H1 (cell line): ENCODE results near the gene TMEM266. TPM values are rescaled to one million over a fixed set of nuclear protein-coding genes. Genes with fewer than 3 reads are reported as not detected.

Experiments used
- CTCF ChIA-PET: fragments of 300-600 bp; sonication (Branson Sonifier 250); formaldehyde crosslinking; loops from one replicate; lab custom pipeline; 2021; ENCODE audit not compliant: partially characterized antibody; lab: Charles Lee
- POLR2A ChIA-PET: fragments of 300-600 bp; sonication (Branson Sonifier 250); formaldehyde crosslinking; loops from one replicate; lab custom pipeline; 2021; ENCODE audit warnings: inconsistent platforms; ENCODE audit not compliant: partially characterized antibody; lab: Charles Lee
- DNase-seq, 2 experiments: peaks; one replicate each; pipeline versions ENCODE4 v3.0.0 to v3.0.0-alpha.2; 2010 to 2022; ENCODE audit warnings: low spot score in 2 of 2, low read depth in 1 of 2, mixed read lengths in 1 of 2
- FAIRE-seq: peaks from 2 replicates; lab custom pipeline; 2011; peaks lifted over from hg19 to GRCh38; lab: Jason Lieb, UNC
- H2AFZ ChIP-seq: 2 replicates; pipeline ENCODE4 v1.8.1; 2012; ENCODE audit warnings: low read length, inconsistent platforms
- H2AK5ac ChIP-seq: 2 replicates; pipeline ENCODE4 v1.6.1; 2013; ENCODE audit warnings: low read depth, low read length
- H2BK120ac ChIP-seq: replicated peaks from 2 replicates; pipeline ENCODE3; 2013; ENCODE audit warnings: low read depth, low read length, inconsistent platforms
- H2BK12ac ChIP-seq: 2 replicates; pipeline ENCODE4 v1.6.1; 2013; ENCODE audit warnings: low read depth, low read length
- H2BK15ac ChIP-seq: 2 replicates; pipeline ENCODE4 v1.6.1; 2013; ENCODE audit warnings: low read length
- H2BK20ac ChIP-seq: 2 replicates; pipeline ENCODE4 v1.6.1; 2013; ENCODE audit warnings: low read length
- H2BK5ac ChIP-seq: 2 replicates; pipeline ENCODE4 v1.6.1; 2013; ENCODE audit warnings: low read depth, low read length
- H3K14ac ChIP-seq: 2 replicates; pipeline ENCODE4 v1.6.1; 2013; ENCODE audit warnings: inconsistent platforms; ENCODE audit not compliant: insufficient read length
- H3K18ac ChIP-seq: 2 replicates; pipeline ENCODE4 v1.6.1; 2013; ENCODE audit warnings: low read length; ENCODE audit errors: extremely low read depth
- H3K23ac ChIP-seq: 2 replicates; pipeline ENCODE4 v1.6.1; 2013; ENCODE audit warnings: inconsistent platforms; ENCODE audit not compliant: insufficient read length
- H3K23me2 ChIP-seq: 2 replicates; pipeline ENCODE4 v1.6.1; 2013; ENCODE audit warnings: low read depth, low read length
- H3K27ac ChIP-seq: 2 replicates; pipeline ENCODE4 v1.6.1; 2011; ENCODE audit warnings: low read depth, low read length, inconsistent platforms
- H3K27me3 ChIP-seq, 4 experiments: replicated peaks in 1 of 4; 1 replicate in 1 of 4; 2 replicates in 3 of 4; pipeline versions ENCODE4 v1.6.1 to v1.8.1; 2011 to 2013; ENCODE audit warnings: low read length in 3 of 4, mild to moderate bottlenecking in 3 of 4, inconsistent platforms in 2 of 4, mixed read lengths in 2 of 4, moderate library complexity in 1 of 4; ENCODE audit not compliant: control insufficient read depth in 3 of 4, insufficient read depth in 3 of 4; ENCODE audit errors: extremely low read depth in 1 of 4
- H3K36me3 ChIP-seq, 4 experiments: 2 replicates each; pipeline versions ENCODE4 v1.6.1 to v1.8.1; 2011 to 2013; ENCODE audit warnings: mild to moderate bottlenecking in 4 of 4, low read length in 3 of 4, moderate library complexity in 2 of 4, control low read depth in 1 of 4, inconsistent platforms in 1 of 4; ENCODE audit not compliant: insufficient read depth in 4 of 4, control insufficient read depth in 2 of 4
- H3K4ac ChIP-seq: replicated peaks from 2 replicates; pipeline ENCODE3; 2013; ENCODE audit warnings: low read length, low read depth, mixed read lengths, inconsistent platforms; ENCODE audit not compliant: insufficient read length
- H3K4me1 ChIP-seq, 4 experiments: replicated peaks in 1 of 4; 1 replicate in 1 of 4; 2 replicates in 3 of 4; pipeline versions ENCODE4 v1.6.1 to v1.8.1; 2011 to 2013; ENCODE audit warnings: low read length in 3 of 4, inconsistent platforms in 2 of 4, mixed read lengths in 1 of 4; ENCODE audit not compliant: insufficient read depth in 4 of 4, control insufficient read depth in 3 of 4
- H3K4me2 ChIP-seq, 2 experiments: 2 replicates each; pipeline versions ENCODE4 v1.6.1 to v1.8.1; 2011 to 2013; ENCODE audit warnings: low read depth in 2 of 2, low read length in 2 of 2, control low read depth in 1 of 2, inconsistent platforms in 1 of 2, mild to moderate bottlenecking in 1 of 2; ENCODE audit not compliant: insufficient read depth in 1 of 2
- H3K4me3 ChIP-seq, 4 experiments: fragments of 200-600, 300-600 bp in 1 of 4; sonication (generic), shearing (Covaris generic), sonication (Bioruptor Twin) in 1 of 4; 2 replicates each; pipeline versions ENCODE4 v1.5.1 to v1.8.1; 2011 to 2016; ENCODE audit warnings: low read length in 4 of 4, low read depth in 3 of 4, control low read depth in 2 of 4, inconsistent platforms in 2 of 4, mild to moderate bottlenecking in 2 of 4, mixed read lengths in 1 of 4, moderate library complexity in 1 of 4; ENCODE audit not compliant: insufficient read depth in 2 of 4; ENCODE audit errors: extremely low read depth in 1 of 4
- H3K56ac ChIP-seq: replicated peaks from 2 replicates; pipeline ENCODE3; 2013; ENCODE audit warnings: low read depth, mild to moderate bottlenecking, mixed read lengths, low read length, inconsistent platforms; ENCODE audit not compliant: insufficient read length
- H3K79me1 ChIP-seq: 2 replicates; pipeline ENCODE4 v1.6.1; 2013; ENCODE audit warnings: low read depth, low read length, control low read depth
- H3K79me2 ChIP-seq, 2 experiments: 2 replicates each; pipeline versions ENCODE4 v1.6.1 to v1.8.1; 2012 to 2013; ENCODE audit warnings: low read length in 2 of 2, mild to moderate bottlenecking in 2 of 2, inconsistent platforms in 1 of 2; ENCODE audit not compliant: insufficient read depth in 2 of 2, control insufficient read depth in 1 of 2
- H3K9ac ChIP-seq, 4 experiments: replicated peaks in 1 of 4; 1 replicate in 1 of 4; 2 replicates in 3 of 4; pipeline versions ENCODE4 v1.6.1 to v1.8.1; 2011 to 2013; ENCODE audit warnings: low read depth in 3 of 4, low read length in 3 of 4, control low read depth in 2 of 4, mild to moderate bottlenecking in 2 of 4, moderate library complexity in 2 of 4, inconsistent platforms in 1 of 4; ENCODE audit errors: extremely low read depth in 1 of 4
- H3K9me3 ChIP-seq, 2 experiments: 2 replicates each; pipeline versions ENCODE4 v1.6.1 to v1.8.1; 2012 to 2013; ENCODE audit warnings: mild to moderate bottlenecking in 2 of 2, moderate library complexity in 2 of 2, control low read depth in 1 of 2, inconsistent platforms in 1 of 2, low read depth in 1 of 2, low read length in 1 of 2, mixed read lengths in 1 of 2; ENCODE audit not compliant: insufficient read depth in 2 of 2
- H4K20me1 ChIP-seq, 2 experiments: replicated peaks in 1 of 2; 2 replicates each; pipeline versions ENCODE3 to v1.8.1; 2011 to 2013; ENCODE audit warnings: inconsistent platforms in 2 of 2, low read length in 2 of 2, mild to moderate bottlenecking in 1 of 2; ENCODE audit not compliant: insufficient read depth in 2 of 2, control insufficient read depth in 1 of 2
- H4K5ac ChIP-seq: 2 replicates; pipeline ENCODE4 v1.6.1; 2013; ENCODE audit warnings: low read length, low read depth, mixed read lengths, inconsistent platforms; ENCODE audit not compliant: insufficient read length
- H4K8ac ChIP-seq: 2 replicates; pipeline ENCODE4 v1.8.0; 2013; ENCODE audit warnings: mild to moderate bottlenecking, moderate library complexity, low read length, inconsistent platforms; ENCODE audit not compliant: insufficient read depth; ENCODE audit errors: extremely low read depth
- H4K91ac ChIP-seq: replicated peaks from 2 replicates; pipeline ENCODE3; 2013; ENCODE audit warnings: low read length, mixed read lengths, inconsistent platforms; ENCODE audit not compliant: insufficient read length
- ATF2 ChIP-seq: IDR thresholded peaks from 2 replicates; pipeline ENCODE4 v1.6.1; 2012; ENCODE audit warnings: low read length, inconsistent platforms
- BRCA1 ChIP-seq: IDR thresholded peaks from 2 replicates; pipeline ENCODE4 v1.6.1; 2012; ENCODE audit warnings: low read depth, low read length, improper control_type of control experiment
- CHD1 ChIP-seq: IDR thresholded peaks from 2 replicates; pipeline ENCODE4 v1.6.1; 2012; ENCODE audit warnings: low read depth, low read length, improper control_type of control experiment
- CTCF ChIP-seq, 3 experiments: IDR thresholded peaks; 1 replicate in 2 of 3; 2 replicates in 1 of 3; pipeline versions ENCODE4 v1.5.1 to v1.6.1; 2011; ENCODE audit warnings: low read length in 3 of 3, mild to moderate bottlenecking in 3 of 3, inconsistent platforms in 2 of 3, low read depth in 1 of 3, moderate library complexity in 1 of 3; ENCODE audit not compliant: insufficient read depth in 1 of 3; ENCODE audit errors: control extremely low read depth in 1 of 3
- RAD21 ChIP-seq, 2 experiments: IDR thresholded peaks in 1 of 2; conservative IDR thresholded peaks in 1 of 2; 2 replicates each; pipeline ENCODE4 v1.6.1; 2011; ENCODE audit warnings: low read depth in 2 of 2, low read length in 2 of 2, improper control_type of control experiment in 1 of 2, inconsistent platforms in 1 of 2, mild to moderate bottlenecking in 1 of 2, moderate library complexity in 1 of 2
- RNF2 ChIP-seq: fragments of 200-900, 300-1000 bp; sonication (generic); IDR thresholded peaks from 2 replicates; pipeline ENCODE4 v1.7.1; 2016; ENCODE audit warnings: borderline replicate concordance, low read depth, mild to moderate bottlenecking, antibody characterized with exemption, low read length; ENCODE audit not compliant: poor library complexity, severe bottlenecking; ENCODE audit errors: missing control alignments
- WGBS, 2 experiments: shearing (Covaris generic) in 1 of 2; methylation state at CpG; one replicate each; pipeline versions ENCODE4 v1.1.6 to v1.1.7; 2013 to 2015; ENCODE audit warnings: low lambda C conversion rate in 2 of 2, mixed read lengths in 2 of 2, inconsistent platforms in 1 of 2, low coverage in 1 of 2, missing lambda C conversion rate in 1 of 2; ENCODE audit not compliant: insufficient replicate concordance in 2 of 2, insufficient coverage in 1 of 2, insufficient read length in 1 of 2; ENCODE audit errors: extremely low coverage in 1 of 2, missing lambda C conversion rate in 1 of 2; 5-methylcytosine and 5-hydroxymethylcytosine counted together
- polyA plus RNA-seq, 7 experiments: library from polyadenylated mRNA; depleted of rRNA in 3 of 7; stranded (reverse) in 5 of 7; unstranded in 2 of 7; fragments of >200 nt in 5 of 7; fragments of 200-250 nt in 2 of 7; gene quantifications; 1 replicate in 5 of 7; 2 replicates in 1 of 7; 4 replicates in 1 of 7; pipeline versions ENCODE4 v1.2.1 to v1.2.3, GENCODE V29; 2011 to 2013; ENCODE audit warnings: missing spikeins in 2 of 7, mixed read lengths in 2 of 7
- total RNA-seq: library from RNA; stranded (reverse); fragmentation: NEBNext Ultra II Directional; extraction: Animal tissue kit (Norgen Biotek cat#: 25700); gene quantifications from 2 replicates; pipeline ENCODE4 v1.2.1, GENCODE V29; 2021

Gene TMEM266
- total and polyA plus RNA-seq, 2 of the 8 experiments (the other 6 are each of a cell fraction or from before 2014, with no cell fraction given) = 2.6 TPM

- H3K4ac ChIP-seq = no peak overlapping the region
- TF ChIP-seq BRCA1 (no peak), RNF2 (no peak), ATF2 (no peak), RAD21 (IDR thresholded peaks at IDR 0.05 in 1 of 2, conservative IDR thresholded peaks at IDR 0.05 in 1 of 2; ENCODE audit: low read depth in 2 of 2, low read length in 2 of 2) (peak; percentile 61 to 66), CHD1 (no peak), CTCF (IDR thresholded peaks at IDR 0.05; ENCODE audit: control extremely low read depth in 1 of 3, insufficient read depth in 1 of 3, low read depth in 1 of 3, low read length in 3 of 3) (peak in 2 of 3 experiments; percentile 58 to 60; a peak in 3 of 4 replicates)
- H2AK5ac ChIP-seq = no peak overlapping the region
- H3K4me3 ChIP-seq = no peak overlapping the region
- H2BK120ac ChIP-seq = no peak overlapping the region
- POLR2A ChIA-PET = no interaction called here
- no peak overlapping the region for H2BK20ac ChIP-seq
- no peak overlapping the region for H3K56ac ChIP-seq
- 21% methylated on average over 7 of the region's 7 CpGs; no CpG with 5 or more reads in 1 of the 2 experiments for WGBS, 2 experiments
- H3K23me2 ChIP-seq = peaks cover 5% of the 10 kb centered on the region; the same call in 1 of the 2 replicates
- no peak overlapping the region for H3K14ac ChIP-seq
- H4K5ac ChIP-seq = no peak overlapping the region
- no peaks in the 10 kb centered on the region for H3K79me2 ChIP-seq
- no peak overlapping the region for H3K23ac ChIP-seq
- H3K4me2 ChIP-seq = peak overlapping the region; percentile 1 to 50; a peak in 3 of 4 replicates
- peaks cover 0 to 16% (median 6%) of the 10 kb centered on the region in 4 experiments; a peak in 6 of 7 replicates for H3K4me1 ChIP-seq
- no peaks in the 10 kb centered on the region for H3K36me3 ChIP-seq
- H3K18ac ChIP-seq = no peak overlapping the region
- no peaks in the 10 kb centered on the region for H3K9me3 ChIP-seq
- H3K27ac ChIP-seq = no peak overlapping the region
- no peak overlapping the region for H2BK12ac ChIP-seq
- no peak overlapping the region for H4K8ac ChIP-seq
- H4K20me1 ChIP-seq = no peaks in the 10 kb centered on the region
- H2BK15ac ChIP-seq = no peak overlapping the region
- peak overlapping the region; percentile 86; the same call in 1 of the 2 replicates for H2AFZ ChIP-seq
- H3K79me1 ChIP-seq = no peaks in the 10 kb centered on the region
- FAIRE-seq (peak; percentile 62), DNase-seq (no peak)
- CTCF ChIA-PET = interaction anchor here (0.8 to 6.0 kb wide), 35 partner anchors 8 to 248 kb away, joined by 3 to 164 read pairs (median 5); no protein-coding TSS in a partner anchor
- H3K27me3 ChIP-seq = peaks cover 0 to 14% (median 3%) of the 10 kb centered on the region in 4 experiments; a peak in 5 of 7 replicates
- H3K9ac ChIP-seq = no peak overlapping the region
- H4K91ac ChIP-seq = no peak overlapping the region
- H2BK5ac ChIP-seq = no peak overlapping the region
Measured at GRCh38 chr15:76057332-76058000, 2.3 kb upstream of the TMEM266 start.
